Measurements from ENCODE around the gene MYO1E. TPM values are rescaled to one million over a fixed set of nuclear protein-coding genes. Genes with fewer than 3 reads are reported as not detected.
A peak's percentile ranks its signal among the peaks of the same experiment; 100 is the strongest.

The MYO1E gene
- total RNA-seq, 1 experiment from 2014 or later: 83.6 TPM

GRCh38 chr15:59385171-59385570 lies 12.5 kb upstream of the MYO1E start:
- POLR2A ChIA-PET: no interaction called here
- H3K4me3 Mint-ChIP-seq: no peak overlapping the region
- no peak for TF ChIP-seq NR1H2 (CRISPR knock-in tag; IDR thresholded peaks at IDR 0.05)
- TF ChIP-seq USF2 (CRISPR knock-in tag; IDR thresholded peaks at IDR 0.05): no peak
- TF ChIP-seq MLX (CRISPR knock-in tag; IDR thresholded peaks at IDR 0.05): no peak
- no peak for TF ChIP-seq IRF1 (CRISPR knock-in tag; IDR thresholded peaks at IDR 0.05)
- no peak for TF ChIP-seq CREM (CRISPR knock-in tag; IDR thresholded peaks at IDR 0.05)
- no peak for TF ChIP-seq CBFB (CRISPR knock-in tag; IDR thresholded peaks at IDR 0.05; ENCODE audit: low read depth)
- TF ChIP-seq FOXP1 (CRISPR knock-in tag; IDR thresholded peaks at IDR 0.05; ENCODE audit: borderline replicate concordance): no peak
- no peak for TF ChIP-seq TEAD4 (CRISPR knock-in tag; IDR thresholded peaks at IDR 0.05)
- TF ChIP-seq MAX (CRISPR knock-in tag; IDR thresholded peaks at IDR 0.05): no peak

GRCh38 chr15:59384507-59384906 lies 11.8 kb upstream of the MYO1E start:
- Mint-ChIP-seq H3K36me3 (no peaks in the 10 kb centered on the region), H3K9me3 (no peaks in the 10 kb centered on the region), H3K4me1 (no peaks in the 10 kb centered on the region), H3K27ac (no peak overlapping the region), H3K27me3 (ENCODE audit: low read depth) (no peaks in the 10 kb centered on the region; the same call in 1 of the 2 replicates), H3K4me3 (no peak overlapping the region)
- POLR2A ChIA-PET: no interaction called here
- ATAC-seq (no peak), DNase-seq (ENCODE audit: low spot score) (no peak)
- TF ChIP-seq HMGA2 (CRISPR knock-in tag; IDR thresholded peaks at IDR 0.05) (no peak), NR3C1 (CRISPR knock-in tag; conservative IDR thresholded peaks at IDR 0.05; ENCODE audit: low read depth) (no peak), SMAD4 (CRISPR knock-in tag; IDR thresholded peaks at IDR 0.05) (no peak), CREB1 (CRISPR knock-in tag; IDR thresholded peaks at IDR 0.05) (no peak), SOX15 (CRISPR knock-in tag; IDR thresholded peaks at IDR 0.05) (no peak)
- CTCF ChIA-PET: interaction anchor here (0.9 kb wide), 1 partner anchor 137 kb away, joined by 3 read pairs; no protein-coding TSS in a partner anchor

More at GRCh38 chr15:59385171-59385570, 12.5 kb upstream of the MYO1E start:
- ATAC-seq (no peak), DNase-seq (ENCODE audit: low spot score) (no peak)
- H3K27ac Mint-ChIP-seq: no peak overlapping the region
- no peaks in the 10 kb centered on the region for H3K4me1 Mint-ChIP-seq
- no peaks in the 10 kb centered on the region for H3K36me3 Mint-ChIP-seq
- no peaks in the 10 kb centered on the region for H3K9me3 Mint-ChIP-seq
- CTCF ChIA-PET: no interaction called here
- H3K27me3 Mint-ChIP-seq (ENCODE audit: low read depth): no peaks in the 10 kb centered on the region; the same call in 1 of the 2 replicates

- H3K9me3 Mint-ChIP-seq: no peaks in the 10 kb centered on the region
- ATAC-seq (no peak), DNase-seq (ENCODE audit: low spot score) (no peak)
- CTCF ChIA-PET: interaction anchor here (0.7 to 1.3 kb wide), 2 partner anchors 8 to 134 kb away, joined by 4 read pairs; partner anchors contain the start of gene MYO1E
- POLR2A ChIA-PET: interaction anchor here (0.8 to 1.4 kb wide), 2 partner anchors 8 to 93 kb away, joined by 3 to 4 read pairs; partner anchors contain the start of gene MYO1E
- H3K36me3 Mint-ChIP-seq: no peaks in the 10 kb centered on the region
- H3K27me3 Mint-ChIP-seq (ENCODE audit: low read depth): no peaks in the 10 kb centered on the region; the same call in 1 of the 2 replicates
- H3K4me3 Mint-ChIP-seq: no peak overlapping the region
- H3K27ac Mint-ChIP-seq: peak overlapping the region; percentile 71; the same call in 1 of the 2 replicates
- no peaks in the 10 kb centered on the region for H3K4me1 Mint-ChIP-seq
- TF ChIP-seq ATF3 (CRISPR knock-in tag; conservative IDR thresholded peaks at IDR 0.05) (no peak), SP1 (CRISPR knock-in tag; conservative IDR thresholded peaks at IDR 0.05) (no peak), STAT6 (CRISPR knock-in tag; conservative IDR thresholded peaks at IDR 0.05; ENCODE audit: low read depth) (no peak), EMX1 (CRISPR knock-in tag; IDR thresholded peaks at IDR 0.05) (no peak), GTF2I (CRISPR knock-in tag; conservative IDR thresholded peaks at IDR 0.05) (no peak), RELA (CRISPR knock-in tag; IDR thresholded peaks at IDR 0.05; ENCODE audit: borderline replicate concordance) (no peak), MAX (CRISPR knock-in tag; IDR thresholded peaks at IDR 0.05) (no peak), ZBTB43 (CRISPR knock-in tag; IDR thresholded peaks at IDR 0.05) (no peak), KAT7 (CRISPR knock-in tag; IDR thresholded peaks at IDR 0.05; ENCODE audit: borderline replicate concordance) (no peak), ZNF396 (CRISPR knock-in tag; IDR thresholded peaks at IDR 0.05; ENCODE audit: borderline replicate concordance) (no peak), JUN (CRISPR knock-in tag; IDR thresholded peaks at IDR 0.05) (no peak)
Observed at GRCh38 chr15:59380902-59381610, 8.4 kb upstream of the MYO1E start.
